ENCODE results near the gene CATSPERE. TPM values are rescaled to one million over a fixed set of nuclear protein-coding genes. Genes with fewer than 3 reads are reported as not detected.
A peak's percentile ranks its signal among the peaks of the same experiment; 100 is the strongest.

Gene CATSPERE
- not detected for polyA plus RNA-seq (2012; ENCODE audit: insufficient read depth, insufficient read length, low read depth)

GRCh38 chr1:244461245-244462071, at the start of gene CATSPERE:
TSS of gene CATSPERE (plus strand) at chr1:244461273. CDS start at chr1:244461430, 157 bp downstream.
- no peaks in the 10 kb centered on the region for H3K36me3 ChIP-seq
- H3K27me3 ChIP-seq, result no peaks in the 10 kb centered on the region
- H3K4me3 ChIP-seq (ENCODE audit: low read depth, low read length), result peak within 1 kb of the TSS; percentile 54
- no peak for TF ChIP-seq CTCF (IDR thresholded peaks at IDR 0.05; ENCODE audit: low read depth, low read length)
- DNase-seq, result peak; percentile 97
- no peaks in the 10 kb centered on the region for H3K9me3 ChIP-seq
- peaks cover 11% of the 10 kb centered on the region for H3K4me1 ChIP-seq

GRCh38 chr1:244412176-244412575, 48.9 kb upstream of the CATSPERE start:
- TF ChIP-seq CTCF (IDR thresholded peaks at IDR 0.05; ENCODE audit: low read depth, low read length), result no peak
- Histone ChIP-seq H3K9me3 (no peaks in the 10 kb centered on the region), H3K27me3 (no peaks in the 10 kb centered on the region), H3K4me3 (ENCODE audit: low read depth, low read length) (no peak overlapping the region), H3K36me3 (peaks cover 61% of the 10 kb centered on the region), H3K4me1 (no peaks in the 10 kb centered on the region)
- DNase-seq, result no peak

GRCh38 chr1:244413736-244414135, 47.3 kb upstream of the CATSPERE start:
- TF ChIP-seq CTCF (IDR thresholded peaks at IDR 0.05; ENCODE audit: low read depth, low read length), result no peak
- H3K36me3 ChIP-seq, result peaks cover 76% of the 10 kb centered on the region
- H3K9me3 ChIP-seq, result no peaks in the 10 kb centered on the region
- H3K4me1 ChIP-seq, result no peaks in the 10 kb centered on the region
- no peak for DNase-seq
- H3K27me3 ChIP-seq, result no peaks in the 10 kb centered on the region
- no peak overlapping the region for H3K4me3 ChIP-seq (ENCODE audit: low read depth, low read length)

- TF ChIP-seq CTCF (IDR thresholded peaks at IDR 0.05; ENCODE audit: low read depth, low read length), result no peak
- H3K9me3 ChIP-seq, result no peaks in the 10 kb centered on the region
- no peaks in the 10 kb centered on the region for H3K27me3 ChIP-seq
- H3K36me3 ChIP-seq, result peaks cover 77% of the 10 kb centered on the region
- no peak for DNase-seq
- no peaks in the 10 kb centered on the region for H3K4me1 ChIP-seq
- no peak overlapping the region for H3K4me3 ChIP-seq (ENCODE audit: low read depth, low read length)
Measured at GRCh38 chr1:244414543-244414942, 46.5 kb upstream of the CATSPERE start.

- DNase-seq, result no peak
- Histone ChIP-seq H3K9me3 (no peaks in the 10 kb centered on the region), H3K27me3 (no peaks in the 10 kb centered on the region), H3K36me3 (peaks cover 86% of the 10 kb centered on the region), H3K4me3 (ENCODE audit: low read depth, low read length) (no peak overlapping the region), H3K4me1 (no peaks in the 10 kb centered on the region)
- no peak for TF ChIP-seq CTCF (IDR thresholded peaks at IDR 0.05; ENCODE audit: low read depth, low read length)
Measured at GRCh38 chr1:244419024-244419423, 42.0 kb upstream of the CATSPERE start.

- no peak for DNase-seq
- Histone ChIP-seq H3K27me3 (no peaks in the 10 kb centered on the region), H3K9me3 (no peaks in the 10 kb centered on the region), H3K4me3 (ENCODE audit: low read depth, low read length) (no peak overlapping the region), H3K36me3 (peaks cover 64% of the 10 kb centered on the region), H3K4me1 (no peaks in the 10 kb centered on the region)
- TF ChIP-seq CTCF (IDR thresholded peaks at IDR 0.05; ENCODE audit: low read depth, low read length), result no peak
Measured at GRCh38 chr1:244422174-244422573, 38.9 kb upstream of the CATSPERE start.
